ENCODE data around the gene PCSK7. TPM values are rescaled to one million over a fixed set of nuclear protein-coding genes. Genes with fewer than 3 reads are reported as not detected.

PCSK7 gene
- total RNA-seq, 1 donor from 2014 or later, result 68.1 TPM

GRCh38 chr11:117170210-117170609, 61.7 kb downstream of the PCSK7 start:
- DNase-seq (ENCODE audit: low spot score), result no peak

- no peak for DNase-seq (ENCODE audit: low spot score)
Observed at GRCh38 chr11:117169736-117170135, 62.1 kb downstream of the PCSK7 start.

- no peak for DNase-seq (ENCODE audit: low spot score)
Observed at GRCh38 chr11:117166491-117166890, 65.4 kb downstream of the PCSK7 start.

GRCh38 chr11:117160826-117161225, 71.0 kb downstream of the PCSK7 start:
- DNase-seq (ENCODE audit: low spot score), result no peak

- DNase-seq (ENCODE audit: low spot score), result no peak
Observed at GRCh38 chr11:117159892-117160291, 72.0 kb downstream of the PCSK7 start.

DNA sequence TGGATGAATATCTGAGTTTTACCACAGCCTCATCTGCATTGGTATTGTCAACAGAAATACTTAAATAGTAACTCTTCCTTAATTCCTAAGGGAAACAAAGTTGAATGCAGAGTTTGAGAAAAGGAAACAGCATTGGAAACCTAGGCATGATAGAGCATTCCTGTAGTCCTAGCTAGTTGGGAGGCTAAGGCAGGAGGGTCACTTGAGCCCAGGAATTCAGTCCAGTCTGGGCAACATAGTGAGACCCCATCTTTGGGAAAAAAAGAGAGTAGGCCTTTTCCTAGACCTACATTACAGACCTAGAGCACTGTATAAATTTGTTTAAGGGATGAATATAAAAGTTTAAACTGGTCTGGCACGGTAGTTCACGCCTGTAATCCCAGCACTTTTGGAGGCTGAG, 74.4 kb downstream of the PCSK7 start:
- DNase-seq (ENCODE audit: low spot score), result no peak

DNA sequence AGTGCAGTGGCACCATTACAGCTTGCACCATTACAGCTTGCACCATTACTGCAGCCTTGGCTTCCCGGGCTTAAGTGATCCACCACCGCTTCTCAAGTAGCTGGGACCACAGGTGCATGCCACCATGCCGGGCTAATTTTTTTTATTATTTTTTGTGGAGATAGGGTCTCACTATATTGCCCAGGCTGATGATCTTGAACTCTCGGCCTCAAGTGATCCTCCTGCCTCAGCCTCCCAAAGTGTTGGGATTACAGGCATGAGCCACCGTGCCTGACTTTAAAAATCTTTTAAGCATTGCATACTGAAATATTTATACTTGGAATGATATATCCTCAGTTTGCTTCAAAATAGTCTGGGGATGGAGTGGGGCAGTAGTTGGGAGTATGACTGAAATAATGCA, 77.4 kb downstream of the PCSK7 start:
- no peak for DNase-seq (ENCODE audit: low spot score)

Other genes with a start within 250 kb of the PCSK7 start
- 39.2 TPM for gene SIK3, start 133.6 kb downstream of the PCSK7 start, total RNA-seq
- gene PAFAH1B2, start 87.8 kb downstream of the PCSK7 start, total RNA-seq, result 110 TPM
- gene SIDT2, start 53.3 kb downstream of the PCSK7 start, total RNA-seq, result 226 TPM
- gene TAGLN, start 32.7 kb downstream of the PCSK7 start, total RNA-seq, result 923 TPM
- gene RNF214, start 598 bp upstream of the PCSK7 start, total RNA-seq, result 21.9 TPM
- 6.6 TPM for gene BACE1-AS, start 59.3 kb upstream of the PCSK7 start, total RNA-seq
- gene BACE1, start 84.2 kb upstream of the PCSK7 start, total RNA-seq, result 25.5 TPM
- 19.2 TPM for gene CEP164, start 95.8 kb upstream of the PCSK7 start, total RNA-seq

Measured in mesenteric fat pad (tissue), 1 donor.